ENCODE measurements around the gene SLC13A4. TPM values are rescaled to one million over a fixed set of nuclear protein-coding genes. Genes with fewer than 3 reads are reported as not detected.
"Not testable (repeated sequence)": the region's sequence is repeated elsewhere in the genome, so short reads cannot be mapped to it uniquely, and the experiment has no call there.

Gene SLC13A4
- total RNA-seq, 4 donors from 2014 or later: 0.26 TPM; not detected in 3

DNA sequence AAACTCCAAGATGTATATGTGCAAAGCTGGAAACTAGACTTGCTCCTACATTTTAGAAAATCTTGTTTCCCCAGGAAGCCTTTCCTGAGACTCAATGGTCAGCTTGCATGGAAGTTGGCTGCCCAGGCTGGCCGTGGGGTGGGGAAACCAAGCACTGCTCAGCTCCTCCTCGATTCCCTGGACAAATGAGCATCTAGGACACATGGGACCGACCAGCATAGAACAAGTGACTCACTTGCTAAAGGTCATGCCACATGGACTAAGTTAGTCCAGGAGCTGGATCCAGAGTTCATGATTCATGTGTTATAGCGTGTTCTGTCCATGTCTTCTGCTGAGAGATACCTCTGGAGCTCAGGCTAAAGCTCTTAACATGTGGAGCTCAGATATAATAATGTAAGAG, 14.4 kb upstream of the SLC13A4 start:
- H3K27me3 ChIP-seq: no peaks in the 10 kb centered on the region
- no peaks in the 10 kb centered on the region for H3K9me3 ChIP-seq
- DNase-seq: no peak
- H3K4me3 ChIP-seq: no peak overlapping the region
- no peaks in the 10 kb centered on the region for H3K4me1 ChIP-seq
- intact Hi-C loops (cut with DNase I; ENCODE audit: low total_unique reads): no loop called here
- H3K36me3 ChIP-seq: no peaks in the 10 kb centered on the region
- H3K27ac ChIP-seq: no peak overlapping the region
- TF ChIP-seq POLR2A (IDR thresholded peaks at IDR 0.05): no peak
- TF ChIP-seq, protein P1, sequence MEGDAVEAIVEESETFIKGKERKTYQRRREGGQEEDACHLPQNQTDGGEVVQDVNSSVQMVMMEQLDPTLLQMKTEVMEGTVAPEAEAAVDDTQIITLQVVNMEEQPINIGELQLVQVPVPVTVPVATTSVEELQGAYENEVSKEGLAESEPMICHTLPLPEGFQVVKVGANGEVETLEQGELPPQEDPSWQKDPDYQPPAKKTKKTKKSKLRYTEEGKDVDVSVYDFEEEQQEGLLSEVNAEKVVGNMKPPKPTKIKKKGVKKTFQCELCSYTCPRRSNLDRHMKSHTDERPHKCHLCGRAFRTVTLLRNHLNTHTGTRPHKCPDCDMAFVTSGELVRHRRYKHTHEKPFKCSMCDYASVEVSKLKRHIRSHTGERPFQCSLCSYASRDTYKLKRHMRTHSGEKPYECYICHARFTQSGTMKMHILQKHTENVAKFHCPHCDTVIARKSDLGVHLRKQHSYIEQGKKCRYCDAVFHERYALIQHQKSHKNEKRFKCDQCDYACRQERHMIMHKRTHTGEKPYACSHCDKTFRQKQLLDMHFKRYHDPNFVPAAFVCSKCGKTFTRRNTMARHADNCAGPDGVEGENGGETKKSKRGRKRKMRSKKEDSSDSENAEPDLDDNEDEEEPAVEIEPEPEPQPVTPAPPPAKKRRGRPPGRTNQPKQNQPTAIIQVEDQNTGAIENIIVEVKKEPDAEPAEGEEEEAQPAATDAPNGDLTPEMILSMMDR (IDR thresholded peaks at IDR 0.05): no peak

DNA sequence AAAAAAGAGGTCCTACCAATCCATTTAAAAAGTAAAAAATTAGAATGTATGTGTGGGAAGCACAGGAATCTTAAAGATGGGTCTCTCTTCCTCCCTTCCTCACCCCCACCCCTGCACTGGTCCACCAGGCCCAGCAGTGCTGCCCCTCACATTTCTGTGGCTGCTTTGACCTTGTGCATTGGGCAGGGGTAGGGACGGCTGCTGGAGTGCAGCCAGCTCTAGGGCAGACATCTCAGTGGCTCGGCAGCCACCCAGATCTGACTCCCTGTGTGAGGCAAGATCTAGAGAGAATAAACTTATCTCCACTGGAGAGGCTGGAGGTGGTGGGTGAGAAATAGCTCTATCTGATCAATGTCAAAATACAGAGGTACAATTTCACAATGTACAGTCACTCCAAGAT, 13.9 kb upstream of the SLC13A4 start:
- H3K27ac ChIP-seq: no peak overlapping the region
- no peaks in the 10 kb centered on the region for H3K9me3 ChIP-seq
- TF ChIP-seq, protein P1 (IDR thresholded peaks at IDR 0.05): no peak
- no peak for TF ChIP-seq POLR2A (IDR thresholded peaks at IDR 0.05)
- no peak for DNase-seq
- H3K4me1 ChIP-seq: no peaks in the 10 kb centered on the region
- H3K4me3 ChIP-seq: no peak overlapping the region
- no peaks in the 10 kb centered on the region for H3K27me3 ChIP-seq
- no peaks in the 10 kb centered on the region for H3K36me3 ChIP-seq
- intact Hi-C loops (cut with DNase I; ENCODE audit: low total_unique reads): no loop called here

DNA sequence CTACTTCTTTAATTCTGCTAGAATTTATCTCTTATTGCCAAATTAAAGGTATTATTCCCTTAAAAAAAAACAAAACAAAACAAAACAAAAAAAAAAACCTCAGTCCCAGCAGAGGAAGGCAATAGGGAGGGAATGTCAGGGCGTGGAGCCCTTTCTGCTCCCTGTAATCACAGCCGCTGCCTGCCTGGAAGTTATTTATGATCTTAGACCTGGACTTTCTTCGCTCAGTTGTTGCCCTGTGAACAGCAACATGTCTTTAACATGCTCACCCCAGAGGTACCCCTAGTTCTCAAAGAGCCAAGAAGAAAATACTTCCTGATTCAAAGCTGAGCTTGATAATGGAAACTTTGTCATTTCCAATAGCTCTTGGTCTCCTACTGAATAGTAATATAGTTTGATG, 12.9 kb upstream of the SLC13A4 start:
- Histone ChIP-seq H3K27me3 (no peaks in the 10 kb centered on the region), H3K36me3 (no peaks in the 10 kb centered on the region), H3K9me3 (no peaks in the 10 kb centered on the region), H3K27ac (no peak overlapping the region), H3K4me3 (no peak overlapping the region), H3K4me1 (no peaks in the 10 kb centered on the region)
- TF ChIP-seq POLR2A (IDR thresholded peaks at IDR 0.05): no peak
- TF ChIP-seq, protein P1 (IDR thresholded peaks at IDR 0.05): no peak
- intact Hi-C loops (cut with DNase I; ENCODE audit: low total_unique reads): no loop called here
- no peak for DNase-seq

DNA sequence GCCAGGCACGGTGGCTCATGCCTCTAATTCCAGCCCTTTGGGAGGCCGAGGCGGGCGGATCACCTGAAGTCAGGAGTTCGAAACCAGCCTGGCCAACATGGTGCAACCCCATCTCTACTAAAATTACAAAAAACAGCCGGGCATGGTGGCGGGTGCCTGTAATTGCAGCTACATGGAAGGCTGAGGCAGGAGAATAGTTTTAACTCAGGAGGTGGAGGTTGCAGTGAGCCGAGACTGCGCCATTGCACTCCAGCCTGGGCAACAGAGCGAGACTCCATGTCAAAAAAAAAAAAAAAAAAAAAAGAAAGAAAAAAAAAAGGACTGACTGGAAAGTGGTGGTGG, 9.3 kb upstream of the SLC13A4 start:
- H3K27ac ChIP-seq; H3K27me3 ChIP-seq; DNase-seq; H3K4me3 ChIP-seq; intact Hi-C loops (cut with DNase I; ENCODE audit: low total_unique reads); H3K4me1 ChIP-seq; H3K36me3 ChIP-seq; H3K9me3 ChIP-seq: not testable (repeated sequence)

DNA sequence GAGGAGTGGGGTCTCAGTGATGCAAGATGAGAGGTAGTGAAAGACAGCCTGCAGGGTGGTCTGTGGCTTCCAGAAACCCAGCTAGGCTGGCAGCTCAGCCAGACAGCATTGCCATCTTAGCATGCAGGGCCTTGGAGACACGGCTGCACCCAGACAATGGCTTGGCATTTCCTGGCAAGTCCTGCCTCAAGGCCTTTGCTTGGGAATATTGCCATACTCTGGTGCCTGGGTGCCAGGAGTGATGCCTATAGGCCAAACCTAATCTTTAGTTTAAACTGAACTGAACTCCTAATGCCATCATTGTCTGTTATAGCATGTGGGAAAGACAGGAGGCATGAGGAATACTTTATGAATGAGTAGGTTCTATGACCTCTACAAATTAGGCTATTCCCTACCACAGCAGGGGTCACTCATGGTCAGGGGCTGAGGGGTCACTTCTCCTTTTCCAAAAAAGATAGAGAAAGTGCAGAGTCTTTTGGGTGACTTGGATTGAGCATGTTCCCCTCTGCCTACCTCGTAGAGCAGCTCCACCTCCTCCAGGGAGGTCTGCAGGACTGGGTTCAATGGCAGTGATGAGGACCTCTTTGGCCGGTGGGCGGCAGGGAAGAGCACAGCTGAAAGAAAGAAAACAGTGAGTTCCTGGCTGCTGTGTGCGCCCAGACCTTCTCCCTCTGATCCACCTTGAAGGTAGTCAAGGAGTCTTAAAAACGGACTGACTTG, 8.8 kb upstream of the SLC13A4 start:
- Histone ChIP-seq H3K9me3 (no peaks in the 10 kb centered on the region), H3K4me3 (no peak overlapping the region), H3K4me1 (no peaks in the 10 kb centered on the region), H3K27ac (no peak overlapping the region), H3K27me3 (no peaks in the 10 kb centered on the region), H3K36me3 (no peaks in the 10 kb centered on the region)
- TF ChIP-seq, protein P1 (IDR thresholded peaks at IDR 0.05): no peak
- TF ChIP-seq POLR2A (IDR thresholded peaks at IDR 0.05): no peak
- intact Hi-C loops (cut with DNase I; ENCODE audit: low total_unique reads): no loop called here
- DNase-seq: no peak

DNA sequence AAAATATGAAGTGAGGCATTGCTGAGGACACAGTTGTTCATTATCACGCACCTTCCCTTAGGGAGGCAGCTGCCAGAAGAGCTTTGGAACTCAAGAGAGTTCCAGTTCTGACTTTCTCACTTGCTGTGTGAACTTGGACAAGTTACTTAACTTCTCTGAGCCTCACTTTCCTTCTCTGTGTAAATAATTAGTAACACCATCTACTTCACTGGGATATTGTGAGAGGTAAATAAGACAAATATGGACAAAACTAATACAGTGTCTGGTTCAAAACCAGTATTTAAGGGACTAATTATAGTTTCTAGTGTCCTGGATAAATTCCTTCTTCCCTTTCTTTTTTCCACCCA, 6.3 kb upstream of the SLC13A4 start:
- intact Hi-C loops (cut with DNase I; ENCODE audit: low total_unique reads): no loop called here
- no peaks in the 10 kb centered on the region for H3K4me1 ChIP-seq
- H3K4me3 ChIP-seq: no peak overlapping the region
- H3K36me3 ChIP-seq: no peaks in the 10 kb centered on the region
- no peak for TF ChIP-seq POLR2A (IDR thresholded peaks at IDR 0.05)
- TF ChIP-seq, protein P1 (IDR thresholded peaks at IDR 0.05): no peak
- no peak overlapping the region for H3K27ac ChIP-seq
- no peaks in the 10 kb centered on the region for H3K9me3 ChIP-seq
- DNase-seq: no peak
- no peaks in the 10 kb centered on the region for H3K27me3 ChIP-seq

All from uterus (tissue), 4 donors.